Measurements from ENCODE around the gene TIRAP.
A peak's percentile ranks its signal among the peaks of the same experiment; 100 is the strongest.

TIRAP gene

DNA sequence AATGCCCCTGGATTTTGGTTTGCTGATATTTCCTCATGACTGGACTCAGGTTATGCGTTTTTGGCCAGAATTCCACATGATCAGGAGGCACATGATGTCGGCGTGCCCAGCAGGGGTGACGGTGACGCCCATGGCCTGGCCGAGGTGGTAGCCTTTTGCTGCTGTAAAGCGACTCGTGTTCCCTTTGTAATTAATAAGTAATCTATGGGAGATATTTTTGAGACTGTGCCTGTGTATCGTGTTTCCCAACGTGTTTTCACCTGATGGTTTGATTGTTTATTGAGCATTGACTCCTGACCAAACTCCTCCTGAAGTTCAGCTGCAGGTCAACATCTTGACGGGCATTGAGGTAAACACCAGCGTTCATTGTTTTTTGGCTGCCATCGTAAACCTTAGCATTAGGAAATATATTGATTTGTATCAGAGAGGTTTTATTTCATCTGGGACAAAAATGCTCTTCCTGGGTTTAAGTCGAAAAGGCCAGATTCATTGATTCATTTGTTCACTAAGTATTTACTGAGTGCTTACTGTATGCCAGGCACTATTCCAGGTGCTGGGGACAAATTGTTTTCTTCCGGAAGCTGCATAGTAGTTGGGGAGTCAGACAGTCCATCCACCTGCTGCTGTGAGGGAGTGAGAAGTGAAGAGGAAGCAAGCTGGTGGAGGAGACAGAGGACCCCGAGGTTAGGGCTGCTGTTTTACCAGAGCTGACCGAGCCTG is 44.5 kb downstream of the TIRAP start:
- no peak for DNase-seq

- DNase-seq = no peak
Observed at GRCh38 chr11:126328001-126328390, 45.1 kb downstream of the TIRAP start.

GRCh38 chr11:126328444-126328843 is 45.6 kb downstream of the TIRAP start:
- peak; percentile 21 for DNase-seq

DNA sequence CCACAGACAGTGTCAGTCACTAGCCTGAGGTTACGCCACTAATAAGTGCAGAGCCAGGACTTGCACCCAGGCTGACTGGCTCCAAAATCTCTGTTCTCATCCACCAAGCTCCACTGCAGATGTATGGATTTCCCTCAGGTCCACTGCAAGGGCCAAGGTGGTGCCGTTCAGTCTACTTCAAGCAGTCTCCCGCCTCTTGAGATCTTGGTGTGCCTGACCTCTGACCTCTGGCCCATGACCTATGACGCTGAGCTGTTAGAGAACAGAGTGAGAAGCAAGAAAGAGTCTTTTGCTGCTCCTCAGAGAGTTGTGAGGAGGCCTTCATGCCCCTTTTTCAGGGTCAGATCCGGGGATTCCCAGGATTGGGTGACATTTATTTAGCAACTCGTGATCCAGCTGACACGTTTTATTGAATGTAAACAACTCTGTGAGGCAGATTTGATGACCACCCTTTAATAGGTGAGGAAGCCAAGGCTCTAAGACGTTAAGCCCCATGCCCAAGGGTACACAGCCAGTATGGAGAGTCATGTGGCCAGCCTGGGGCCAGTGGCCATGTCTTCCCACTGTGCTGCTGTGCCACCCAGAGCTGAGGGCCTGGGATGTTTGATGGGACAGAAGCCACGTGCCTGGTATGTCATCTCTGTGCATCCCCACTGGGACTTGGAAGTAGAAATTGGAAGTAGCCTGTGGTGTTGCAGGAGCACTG is 46.2 kb downstream of the TIRAP start:
- DNase-seq = no peak

DNA sequence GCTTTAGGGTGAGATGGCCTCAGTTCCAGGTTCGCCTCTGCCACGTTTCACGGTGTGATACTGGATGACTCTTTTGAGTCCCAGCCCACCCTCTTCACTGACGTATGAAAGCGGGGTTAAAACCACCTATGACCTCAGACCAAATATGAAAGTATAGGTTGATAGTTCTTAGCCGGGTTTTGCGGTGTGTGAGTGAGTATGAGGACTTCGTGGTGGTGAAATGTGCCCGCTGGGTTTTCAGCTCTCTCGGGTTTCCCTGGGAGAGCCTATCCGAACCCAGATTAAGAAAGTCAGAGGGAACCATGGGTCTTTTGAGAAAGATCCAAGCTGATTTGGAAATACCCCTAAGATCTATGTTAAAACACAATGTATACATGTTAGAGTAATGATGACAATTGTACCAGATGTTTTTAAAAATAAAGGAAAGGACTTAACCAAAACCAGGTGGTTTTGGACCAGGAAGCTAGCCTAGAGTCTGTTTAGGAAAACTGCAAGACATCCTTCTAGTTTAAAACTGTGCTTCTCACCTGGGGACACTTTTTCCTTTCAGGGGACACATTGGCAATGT is 46.8 kb downstream of the TIRAP start:
- no peak for DNase-seq

GRCh38 chr11:126331286-126331685 is 48.4 kb downstream of the TIRAP start:
- no peak for DNase-seq

DNA sequence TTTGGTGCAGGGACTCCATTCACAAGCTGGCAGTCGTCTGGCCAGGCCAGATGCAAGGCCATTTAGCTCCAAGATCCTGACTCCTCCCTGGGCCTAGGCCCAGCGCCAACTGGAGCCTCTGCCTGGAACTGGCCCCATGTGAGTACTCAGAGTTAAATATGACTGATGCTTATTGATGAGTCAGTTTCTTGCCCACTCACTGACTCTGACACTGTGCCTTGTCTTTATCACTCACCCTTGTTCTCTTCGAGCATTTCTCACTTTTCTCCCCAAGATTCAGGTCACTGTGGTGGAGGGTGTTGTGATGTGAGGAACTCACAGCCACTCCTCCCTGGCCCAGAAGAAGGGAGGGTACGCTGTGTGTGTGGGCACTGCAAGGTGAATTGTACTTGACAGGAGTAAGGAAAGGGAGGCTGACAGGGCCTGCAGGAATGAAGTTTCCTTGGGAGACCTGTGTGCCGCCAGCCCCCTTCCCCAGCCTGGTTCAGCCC is 49.4 kb downstream of the TIRAP start:
- no peak for DNase-seq

DNA sequence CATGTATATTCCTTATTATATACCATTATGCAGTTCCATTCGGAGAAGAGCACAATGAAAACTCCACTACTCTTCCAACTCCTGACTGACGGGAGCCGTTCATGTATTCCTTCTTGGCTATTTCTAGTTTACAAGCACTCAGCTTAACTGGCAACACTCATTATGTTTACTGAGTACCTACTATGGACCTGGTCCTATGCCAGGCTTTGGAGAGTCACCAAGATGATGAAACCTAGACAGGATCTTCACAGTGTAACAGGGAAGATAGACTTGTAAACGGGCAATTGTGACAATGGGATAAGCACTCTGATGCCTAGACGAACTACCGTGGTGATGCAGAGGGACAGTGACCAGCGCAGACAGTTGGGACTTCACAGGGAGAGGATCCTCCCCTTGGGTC is 50.2 kb downstream of the TIRAP start:
- DNase-seq = no peak

GRCh38 chr11:126334659-126335462 is 52.0 kb downstream of the TIRAP start:
- no peak for DNase-seq

- no peak for DNase-seq
Observed at GRCh38 chr11:126335463-126335760, 52.5 kb downstream of the TIRAP start.

GRCh38 chr11:126336138-126336541 is 53.2 kb downstream of the TIRAP start:
- no peak for DNase-seq

DNA sequence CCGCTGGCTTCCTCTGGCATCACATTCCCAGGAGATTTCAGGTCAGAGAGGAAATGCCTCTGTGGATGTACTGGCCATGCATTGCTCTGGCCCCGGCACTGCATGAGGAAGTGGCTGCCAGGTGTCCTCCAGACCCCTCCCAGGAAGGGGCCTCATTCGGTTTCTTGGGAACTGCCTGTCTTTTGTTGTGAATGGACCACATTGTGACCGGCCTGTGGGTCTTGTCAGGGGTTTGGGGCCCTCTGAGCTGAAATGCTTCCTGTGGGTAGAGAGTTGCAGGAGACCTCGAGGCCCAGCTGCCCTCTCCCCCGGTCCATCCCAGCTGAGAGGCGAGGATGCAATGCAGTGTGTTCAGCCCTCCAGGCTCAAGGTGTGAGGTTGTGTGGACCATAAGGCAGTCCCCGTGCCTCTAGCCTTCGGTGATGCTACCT is 53.8 kb downstream of the TIRAP start:
- no peak for DNase-seq

DNA sequence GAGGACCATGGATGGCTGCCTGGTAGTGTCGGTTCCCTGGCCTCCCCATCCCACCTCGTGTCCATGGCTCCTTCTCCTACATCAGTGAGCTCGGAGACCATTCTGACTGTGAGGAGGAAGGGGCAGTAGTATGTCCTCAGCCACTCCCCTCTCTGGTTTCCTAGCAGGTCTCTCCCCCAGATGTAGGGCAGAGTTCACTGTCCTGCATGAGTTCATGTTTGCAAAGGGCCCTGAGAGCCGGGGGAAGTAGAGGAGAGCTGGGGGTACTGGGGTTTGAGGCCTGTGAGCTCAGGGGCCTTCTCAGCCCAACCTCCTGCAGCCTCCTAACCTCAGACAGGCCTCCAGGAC is 54.2 kb downstream of the TIRAP start:
- no peak for DNase-seq

DNA sequence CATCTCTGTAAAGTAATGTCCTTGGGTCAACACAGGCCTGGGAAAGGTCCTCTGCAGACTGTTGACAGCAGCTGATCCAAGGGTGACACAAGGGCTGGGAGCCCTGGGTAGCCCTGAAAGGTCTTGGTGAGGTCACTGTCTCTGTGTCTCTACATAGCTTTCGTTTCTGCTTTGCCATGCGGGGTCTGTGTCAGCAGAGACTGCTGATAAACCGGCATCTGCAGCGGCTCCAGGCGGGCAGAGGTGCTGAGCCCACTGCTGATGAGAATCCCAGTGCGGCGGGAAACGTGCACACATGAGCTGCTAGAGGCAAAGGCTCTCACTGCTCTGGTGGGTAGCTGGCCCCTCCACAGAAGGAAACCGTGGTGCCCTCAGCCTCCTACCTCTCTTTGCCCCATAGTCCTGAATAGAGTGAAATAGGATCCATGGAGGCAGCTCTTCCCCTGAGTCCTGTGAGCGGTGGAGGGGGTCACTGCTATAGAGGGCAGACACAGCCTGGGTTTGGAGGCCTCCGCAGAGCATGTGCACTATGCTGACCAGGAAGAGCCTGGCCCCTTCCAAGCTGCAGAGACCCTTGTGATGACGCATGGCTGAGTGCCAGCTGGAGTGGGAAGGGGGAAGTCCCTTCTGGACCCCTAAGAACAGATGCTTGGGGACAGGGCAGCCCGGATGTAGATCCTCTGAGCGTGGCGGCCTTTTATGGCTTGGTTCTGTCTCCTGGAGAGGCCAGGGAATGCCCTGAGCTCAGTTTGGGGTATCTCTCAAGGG is 54.8 kb downstream of the TIRAP start:
- no peak for DNase-seq

DNA sequence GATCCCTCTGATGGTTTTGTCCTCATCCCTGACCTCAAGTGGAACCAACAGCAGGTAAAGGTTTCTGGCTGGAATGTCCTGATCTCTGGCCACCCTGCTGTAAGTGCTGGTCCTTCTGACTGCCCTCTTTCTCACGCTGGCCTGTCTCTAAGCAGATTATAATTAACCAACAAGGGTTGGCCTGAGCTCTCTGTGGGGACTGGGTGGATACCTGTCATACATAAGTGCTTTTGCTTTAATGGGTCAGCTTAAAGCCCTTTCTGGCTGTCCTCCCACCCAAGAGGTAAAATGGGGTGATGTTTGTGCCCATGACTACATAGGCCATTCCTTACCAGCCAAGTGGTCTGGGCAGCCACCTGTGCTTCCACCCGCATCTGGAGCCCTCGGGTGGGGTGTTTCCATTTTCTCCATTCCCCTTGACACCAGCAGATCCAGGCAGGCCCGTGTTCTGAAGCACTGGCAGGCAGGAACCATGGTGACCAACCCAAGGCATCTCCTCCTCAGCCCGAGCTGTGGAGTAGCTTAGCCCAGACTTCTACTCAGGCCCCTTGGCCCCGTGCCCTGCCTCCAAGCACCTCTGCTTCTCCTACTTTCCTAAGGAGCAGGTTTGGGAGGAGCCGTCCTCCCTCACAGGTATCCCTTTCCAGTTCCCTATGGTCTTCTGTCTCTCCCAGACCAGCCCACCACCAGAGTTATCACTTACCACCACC is 55.6 kb downstream of the TIRAP start:
- DNase-seq = no peak

DNA sequence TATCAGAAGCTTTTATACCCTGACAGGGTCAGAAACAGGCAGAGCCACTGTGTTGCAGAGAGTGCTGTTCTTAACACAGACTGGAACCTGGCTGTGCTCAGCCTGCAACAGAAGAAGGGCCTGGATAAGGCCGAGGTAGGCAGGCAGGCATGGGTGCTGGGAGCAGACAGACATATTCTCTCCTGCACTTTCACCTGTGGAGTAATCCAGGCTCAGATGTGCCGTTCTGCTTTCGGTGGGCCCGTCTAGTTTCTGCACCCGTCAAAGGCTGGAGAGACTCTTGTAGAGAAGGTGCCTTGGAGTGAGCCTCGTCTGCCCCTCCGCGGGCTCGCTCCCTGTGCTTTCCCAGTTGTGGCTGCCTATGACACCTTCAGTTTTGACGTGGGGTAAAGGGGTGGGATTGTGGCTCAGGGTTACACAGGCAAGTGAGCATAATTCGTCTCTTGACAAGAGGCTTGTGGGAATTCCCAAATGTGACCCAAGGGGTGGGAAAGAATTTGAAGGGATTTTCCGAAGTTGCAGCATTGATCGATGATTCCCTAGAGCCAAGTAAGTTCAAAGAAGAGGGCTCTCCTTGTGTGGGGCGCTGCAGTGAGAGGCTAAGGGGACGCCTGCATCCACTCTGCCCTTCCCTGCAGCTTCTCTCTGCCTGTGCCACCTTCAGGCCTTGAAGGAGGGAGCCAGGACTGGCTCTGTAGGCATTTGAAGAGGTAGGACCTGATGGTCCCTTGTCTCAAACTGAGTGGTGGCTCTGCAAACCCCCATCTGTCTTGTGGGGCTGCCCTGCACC is 56.4 kb downstream of the TIRAP start:
- DNase-seq = no peak

- no peak for DNase-seq
Observed at GRCh38 chr11:126339863-126340434, 57.1 kb downstream of the TIRAP start.

GRCh38 chr11:126340960-126341606 is 58.2 kb downstream of the TIRAP start:
- DNase-seq = no peak

GRCh38 chr11:126341760-126342161 is 58.9 kb downstream of the TIRAP start:
- no peak for DNase-seq

DNA sequence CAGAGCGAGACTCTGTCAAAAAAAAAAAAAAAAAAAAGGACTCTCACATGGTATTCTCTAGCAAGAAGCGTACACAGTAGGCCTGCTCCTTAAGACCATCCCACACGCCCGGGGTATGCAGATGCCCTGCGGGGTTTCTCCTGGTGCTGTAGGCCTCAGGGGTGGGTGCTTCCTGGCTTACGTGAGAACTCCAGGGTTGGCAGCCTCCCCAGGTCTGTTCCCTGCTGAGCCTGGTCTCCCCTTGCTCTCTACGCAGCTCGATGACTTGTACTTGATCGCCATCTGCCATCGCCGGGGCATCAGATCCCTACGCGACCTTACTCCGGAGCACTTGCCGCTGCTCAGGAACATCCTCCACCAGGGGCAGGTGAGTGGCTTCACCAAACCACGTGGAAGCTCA is 60.2 kb downstream of the TIRAP start:
- DNase-seq = no peak

Measured in NCI-H1417 treated with DMSO at 0.1 percent for 48 hours (cell line).